HG02588 (cell line): ENCODE measurements around the gene WWTR1.

Experiments used
- ATAC-seq: cut with Tn5 transposase; IDR thresholded peaks from one replicate; pipeline ENCODE4 v1.9.1; 2021; ENCODE audit warnings: mild to moderate bottlenecking, moderate library complexity; ENCODE audit not compliant: unreplicated experiment

Gene WWTR1

DNA sequence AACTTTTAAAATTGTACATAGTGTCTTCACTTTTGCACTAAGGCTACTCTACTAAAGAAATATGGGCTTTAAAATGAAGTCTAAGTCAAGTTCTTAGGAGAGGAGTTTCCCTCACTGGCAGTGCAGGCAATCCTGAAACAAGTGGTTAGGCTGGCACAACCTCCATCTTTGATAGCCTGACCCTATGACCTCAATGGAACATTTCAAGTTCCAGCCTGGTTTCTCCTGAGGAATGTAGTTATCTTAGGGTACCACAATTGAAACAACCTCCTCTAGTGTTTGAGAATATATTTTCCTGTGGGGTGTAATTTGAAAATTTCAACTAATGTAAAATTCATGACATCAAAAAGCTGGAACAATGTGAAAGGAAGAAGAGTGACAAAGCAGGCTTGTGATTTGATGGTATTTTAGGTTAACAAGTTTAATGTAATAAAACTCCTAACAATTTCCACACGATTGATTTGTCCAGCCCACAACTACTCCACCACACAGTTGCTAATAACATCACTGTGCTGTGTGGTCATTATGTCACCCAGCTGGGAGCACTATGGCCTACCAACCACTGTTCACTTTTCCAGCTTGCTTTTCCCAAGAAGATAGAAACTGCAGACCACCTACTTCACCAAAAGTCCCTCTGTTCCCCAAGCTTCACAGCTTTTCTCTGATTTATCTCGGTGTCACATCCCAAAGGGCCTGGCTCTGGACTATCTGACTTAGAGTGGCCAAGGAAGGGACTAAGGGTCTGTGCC is 1.8 kb downstream of the WWTR1 start:
- ATAC-seq, result no peak

GRCh38 chr3:149654188-149654601 is 3.6 kb downstream of the WWTR1 start:
- ATAC-seq, result no peak

DNA sequence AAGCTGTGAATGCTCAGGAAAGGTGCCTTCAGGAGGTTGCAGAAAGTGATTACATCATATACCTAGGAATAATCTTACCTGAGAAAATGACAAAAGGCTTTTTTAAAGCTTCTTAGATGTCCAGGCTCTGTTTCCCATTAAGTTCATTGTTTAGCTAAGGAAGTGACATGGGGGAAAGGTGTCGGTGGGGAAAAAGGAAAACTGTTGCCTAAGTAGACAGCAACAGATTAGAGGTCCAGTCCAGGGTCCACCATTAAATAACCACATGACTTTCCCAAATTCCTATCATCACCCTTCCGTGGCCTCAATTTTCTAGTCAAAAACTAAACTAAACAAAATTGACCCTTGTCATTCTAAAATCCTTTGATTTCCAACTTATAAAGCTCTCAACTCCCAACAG is 4.3 kb downstream of the WWTR1 start:
- no peak for ATAC-seq

- ATAC-seq, result no peak
These were observed 4.7 kb downstream of the WWTR1 start for GRCh38 chr3:149653136-149653535.

DNA sequence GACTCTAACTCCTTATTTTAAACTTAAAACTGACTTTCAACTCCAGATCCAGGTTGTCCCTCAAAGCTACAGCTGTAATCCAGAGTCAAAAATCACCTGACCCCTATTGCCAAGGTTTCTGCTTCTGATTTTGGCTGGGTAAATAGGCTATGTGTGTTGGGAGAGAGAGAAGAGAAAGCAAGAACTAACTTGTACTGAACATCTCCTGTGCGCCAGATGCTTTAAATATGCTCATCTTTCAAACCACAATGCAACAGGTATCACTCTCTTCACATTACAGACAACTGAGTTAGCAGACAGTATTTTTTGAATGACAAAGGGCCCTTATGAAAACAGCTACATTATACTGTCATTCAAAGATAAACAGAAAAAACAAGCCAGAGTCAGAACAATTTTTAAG is 7.0 kb downstream of the WWTR1 start:
- no peak for ATAC-seq

- ATAC-seq, result no peak
These were observed 9.3 kb downstream of the WWTR1 start for GRCh38 chr3:149648525-149648924.

GRCh38 chr3:149647812-149648211 is 10.0 kb downstream of the WWTR1 start:
- peak; percentile 8 for ATAC-seq

- ATAC-seq, result peak; percentile 79
These were observed 10.5 kb downstream of the WWTR1 start for GRCh38 chr3:149647285-149647684.

- ATAC-seq, result no peak
These were observed 11.6 kb downstream of the WWTR1 start for GRCh38 chr3:149646181-149646766.

- ATAC-seq, result no peak
These were observed 13.9 kb downstream of the WWTR1 start for GRCh38 chr3:149643963-149644362.

DNA sequence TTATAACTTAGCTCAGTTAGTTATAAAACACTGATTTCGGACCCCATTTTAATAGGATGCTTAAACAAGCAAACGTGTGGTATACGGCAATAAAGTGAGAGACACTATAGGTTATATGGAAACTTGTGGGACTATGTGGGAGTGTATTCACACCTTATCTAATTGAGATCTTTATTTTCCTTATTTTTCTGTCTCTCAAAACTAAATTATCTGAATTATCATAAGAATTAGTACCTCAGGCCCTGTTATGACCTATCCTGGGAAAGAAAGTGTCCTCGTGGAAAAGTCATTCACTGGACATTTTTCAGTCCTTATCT is 14.4 kb downstream of the WWTR1 start:
- ATAC-seq, result no peak

- no peak for ATAC-seq
These were observed 16.7 kb downstream of the WWTR1 start for GRCh38 chr3:149640976-149641728.

- ATAC-seq, result no peak
These were observed 18.7 kb downstream of the WWTR1 start for GRCh38 chr3:149639093-149639486.

GRCh38 chr3:149638228-149639092 is 19.4 kb downstream of the WWTR1 start:
- ATAC-seq, result no peak

- no peak for ATAC-seq
These were observed 22.4 kb downstream of the WWTR1 start for GRCh38 chr3:149635396-149635795.

- no peak for ATAC-seq
These were observed 23.3 kb downstream of the WWTR1 start for GRCh38 chr3:149634573-149634972.

DNA sequence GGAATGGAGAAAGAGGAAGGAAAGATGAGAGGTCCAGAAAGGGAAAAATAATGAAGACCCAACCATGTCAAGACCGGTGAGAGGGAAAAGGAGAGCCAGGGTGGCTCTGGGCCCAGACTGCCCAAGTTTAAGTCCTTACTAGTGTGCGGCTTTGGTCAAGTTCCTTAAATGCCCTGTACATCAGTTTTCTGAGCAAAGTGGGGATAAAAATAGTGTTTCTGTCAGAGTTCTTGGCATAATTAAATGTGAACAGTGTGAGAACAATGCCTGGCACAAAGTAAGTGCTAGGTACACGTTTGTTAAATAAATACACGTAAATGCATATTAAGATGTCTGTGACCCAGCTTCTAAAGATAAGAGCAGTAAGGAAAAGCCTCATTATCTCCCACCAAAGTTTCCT is 23.8 kb downstream of the WWTR1 start:
- no peak for ATAC-seq

GRCh38 chr3:149632225-149632624 is 25.6 kb downstream of the WWTR1 start:
- ATAC-seq, result no peak

- ATAC-seq, result no peak
These were observed 27.0 kb downstream of the WWTR1 start for GRCh38 chr3:149630806-149631205.

DNA sequence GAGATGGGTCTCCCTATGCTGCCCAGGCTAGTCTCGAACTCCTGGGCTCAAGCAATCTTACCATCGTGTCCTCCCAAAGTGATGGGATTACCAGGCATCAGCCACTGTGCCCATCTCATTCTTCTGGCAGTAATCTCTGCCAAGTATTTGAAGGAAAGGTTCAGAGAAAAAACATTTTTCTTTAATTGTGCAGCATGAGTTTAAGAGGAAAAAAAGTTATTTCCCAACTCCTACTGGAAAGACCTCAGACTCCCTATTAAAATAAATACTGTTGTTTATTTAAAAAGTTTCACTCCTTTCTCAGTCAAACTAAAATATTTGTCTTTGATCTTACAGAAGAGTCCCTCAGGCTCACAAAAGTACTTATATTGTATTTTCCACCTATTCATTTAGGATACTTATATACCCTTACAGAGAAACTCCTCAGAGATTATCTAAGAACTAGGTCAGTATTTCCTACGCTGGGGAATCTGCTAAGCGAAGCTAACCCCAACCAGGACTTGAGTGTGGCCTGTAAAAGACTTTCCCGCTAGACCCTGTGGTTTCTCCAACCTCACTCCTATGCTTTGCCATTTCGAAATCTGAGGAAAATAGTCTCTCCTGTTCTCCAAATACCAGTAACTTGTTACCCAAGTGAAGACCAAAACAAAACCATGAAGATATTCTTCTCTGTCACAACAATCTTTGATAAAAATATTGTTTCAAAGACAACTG is 28.7 kb downstream of the WWTR1 start:
- ATAC-seq, result no peak

DNA sequence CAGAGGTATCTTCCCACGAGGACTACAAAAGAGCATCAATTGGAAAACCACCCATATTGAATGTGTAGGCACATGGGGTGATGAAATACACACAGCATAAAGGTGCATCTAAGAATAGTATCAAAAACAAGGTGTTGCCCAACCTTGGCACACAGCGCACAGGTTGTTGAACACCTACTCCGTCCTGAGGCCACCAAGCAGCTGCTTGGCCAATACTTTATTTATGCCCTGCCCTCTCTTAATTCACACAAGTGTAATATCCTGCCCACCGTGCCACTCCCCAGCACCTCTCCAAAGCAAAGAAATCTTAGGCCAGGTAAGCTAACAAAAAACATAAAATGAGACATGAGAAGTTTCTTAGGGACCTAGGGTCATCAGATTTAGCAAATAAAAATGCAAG is 31.2 kb downstream of the WWTR1 start:
- no peak for ATAC-seq
